ENCODE measurements around the gene SLC22A7. TPM values are rescaled to one million over a fixed set of nuclear protein-coding genes. Genes with fewer than 3 reads are reported as not detected.

SLC22A7 gene
- polyA plus RNA-seq, 1 donor from 2014 or later = 2.3 TPM

GRCh38 chr6:43311666-43312065, 13.6 kb downstream of the SLC22A7 start:
- no peaks in the 10 kb centered on the region for H3K36me3 ChIP-seq (ENCODE audit: insufficient read depth, low read length)
- H2AFZ ChIP-seq (ENCODE audit: low read depth, low read length) = no peak overlapping the region
- H3K4me3 ChIP-seq (ENCODE audit: low read length) = no peak overlapping the region
- peaks cover 12% of the 10 kb centered on the region for H3K27me3 ChIP-seq (ENCODE audit: insufficient read depth, low read depth, low read length)
- TF ChIP-seq SMC3 (conservative IDR thresholded peaks at IDR 0.05; ENCODE audit: poor library complexity) (no peak), REST (IDR thresholded peaks at IDR 0.05; ENCODE audit: borderline replicate concordance) (no peak), TAF1 (IDR thresholded peaks at IDR 0.05; ENCODE audit: low read depth) (no peak), POLR2AphosphoS5 (IDR thresholded peaks at IDR 0.05) (no peak), MXI1 (conservative IDR thresholded peaks at IDR 0.05; ENCODE audit: poor library complexity, severe bottlenecking) (no peak), CTCF (IDR thresholded peaks at IDR 0.05; ENCODE audit: poor library complexity, severe bottlenecking) (no peak), EZH2 (IDR thresholded peaks at IDR 0.05; ENCODE audit: borderline replicate concordance, insufficient read depth, low read length, poor library complexity, severe bottlenecking) (no peak), RAD21 (conservative IDR thresholded peaks at IDR 0.05) (no peak), EP300 (conservative IDR thresholded peaks at IDR 0.05; ENCODE audit: poor library complexity, severe bottlenecking) (no peak)
- H4K20me1 ChIP-seq (ENCODE audit: insufficient read depth) = no peaks in the 10 kb centered on the region
- no peaks in the 10 kb centered on the region for H3K9me2 ChIP-seq (ENCODE audit: insufficient read depth, low read length)
- no peak overlapping the region for H3K4me2 ChIP-seq (ENCODE audit: low read length)
- no peak overlapping the region for H3K27ac ChIP-seq (ENCODE audit: low read length)
- H3K9me3 ChIP-seq (ENCODE audit: low read length) = no peaks in the 10 kb centered on the region
- H3F3A ChIP-seq (ENCODE audit: insufficient read depth, low read length, poor library complexity, severe bottlenecking) = no peaks in the 10 kb centered on the region
- H3K9ac ChIP-seq (ENCODE audit: low read length) = no peak overlapping the region
- no peaks in the 10 kb centered on the region for H3K79me2 ChIP-seq (replicated peaks; ENCODE audit: insufficient read depth, low read length)

DNA sequence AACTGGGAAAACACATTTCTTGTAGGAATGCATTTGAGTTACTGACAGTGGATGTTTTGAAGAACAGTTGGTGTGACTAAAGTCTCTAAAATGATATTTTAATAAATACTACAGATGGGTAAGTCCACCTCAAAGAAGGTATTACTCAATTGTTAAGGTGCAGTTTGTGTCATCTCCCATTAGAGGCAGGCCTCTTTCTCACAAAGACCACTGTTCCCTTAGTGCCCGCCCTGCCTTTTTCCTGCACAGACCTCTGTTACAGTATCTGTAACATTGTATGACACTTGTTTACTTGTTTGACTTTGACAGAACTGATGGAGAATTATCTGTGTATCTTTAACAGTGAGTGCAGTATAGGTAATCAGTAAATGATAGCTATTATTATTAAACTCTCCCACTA, 15.8 kb downstream of the SLC22A7 start:
- Histone ChIP-seq H3K27me3 (ENCODE audit: insufficient read depth, low read depth, low read length) (peaks cover under 1% of the 10 kb centered on the region), H3K4me3 (ENCODE audit: low read length) (no peak overlapping the region), H3K4me2 (ENCODE audit: low read length) (no peak overlapping the region), H3K9ac (ENCODE audit: low read length) (no peak overlapping the region), H2AFZ (ENCODE audit: low read depth, low read length) (no peak overlapping the region), H3F3A (ENCODE audit: insufficient read depth, low read length, poor library complexity, severe bottlenecking) (no peaks in the 10 kb centered on the region), H3K79me2 (replicated peaks; ENCODE audit: insufficient read depth, low read length) (no peaks in the 10 kb centered on the region), H4K20me1 (ENCODE audit: insufficient read depth) (no peaks in the 10 kb centered on the region), H3K36me3 (ENCODE audit: insufficient read depth, low read length) (no peaks in the 10 kb centered on the region), H3K9me2 (ENCODE audit: insufficient read depth, low read length) (no peaks in the 10 kb centered on the region), H3K27ac (ENCODE audit: low read length) (no peak overlapping the region), H3K9me3 (ENCODE audit: low read length) (no peaks in the 10 kb centered on the region)
- TF ChIP-seq SMC3 (conservative IDR thresholded peaks at IDR 0.05; ENCODE audit: poor library complexity) (no peak), RAD21 (conservative IDR thresholded peaks at IDR 0.05) (no peak), TAF1 (IDR thresholded peaks at IDR 0.05; ENCODE audit: low read depth) (no peak), EZH2 (IDR thresholded peaks at IDR 0.05; ENCODE audit: borderline replicate concordance, insufficient read depth, low read length, poor library complexity, severe bottlenecking) (no peak), REST (IDR thresholded peaks at IDR 0.05; ENCODE audit: borderline replicate concordance) (no peak), MXI1 (conservative IDR thresholded peaks at IDR 0.05; ENCODE audit: poor library complexity, severe bottlenecking) (no peak), CTCF (IDR thresholded peaks at IDR 0.05; ENCODE audit: poor library complexity, severe bottlenecking) (no peak), POLR2AphosphoS5 (IDR thresholded peaks at IDR 0.05) (no peak), EP300 (conservative IDR thresholded peaks at IDR 0.05; ENCODE audit: poor library complexity, severe bottlenecking) (no peak)

Measured in neural cell (in vitro differentiated cells).